A673 (cell line): ENCODE results near the gene BPIFA2. TPM values are rescaled to one million over a fixed set of nuclear protein-coding genes. Genes with fewer than 3 reads are reported as not detected.

Source experiments
- BruUV-seq: library from RNA; stranded (reverse); fragments of 400-500 nt; replicated peaks from 2 replicates; lab custom pipeline; 2021; lab: Mats Ljungman, UMichigan
- CTCF ChIA-PET: fragments of 300-600 bp; sonication (Branson Sonifier 250); formaldehyde crosslinking; loops from one replicate; lab custom pipeline; 2022; ENCODE audit warnings: antibody characterized with exemption; lab: Charles Lee
- POLR2A ChIA-PET: fragments of 300-600 bp; sonication (Branson Sonifier 250); formaldehyde crosslinking; loops from one replicate; lab custom pipeline; 2022; ENCODE audit warnings: antibody characterized with exemption; ENCODE audit not compliant: low non-redundant PET; lab: Charles Lee
- DNase-seq: peaks from one replicate; pipeline ENCODE4 v3.0.0-alpha.2; 2015; ENCODE audit warnings: low spot score
- H3K27ac ChIP-seq: fragments of 200-600 bp; sonication (generic); 2 replicates; pipeline ENCODE4 v1.5.1; 2016; ENCODE audit warnings: mixed run types, low read depth, mild to moderate bottlenecking, mixed read lengths, antibody characterized with exemption, low read length; ENCODE audit not compliant: poor library complexity, severe bottlenecking
- H3K27me3 ChIP-seq: fragments of 200-600 bp; sonication (generic); replicated peaks from 2 replicates; pipeline ENCODE4 v1.6.1; 2017; ENCODE audit warnings: mixed run types, low read depth, mild to moderate bottlenecking, mixed read lengths, antibody characterized with exemption, low read length; ENCODE audit not compliant: insufficient read depth, poor library complexity
- H3K36me3 ChIP-seq: fragments of 200-600 bp; sonication (generic); 2 replicates; pipeline ENCODE4 v1.6.1; 2016; ENCODE audit warnings: mixed run types, mild to moderate bottlenecking, mixed read lengths, antibody characterized with exemption, low read length; ENCODE audit not compliant: insufficient read depth, poor library complexity, severe bottlenecking
- H3K4me1 ChIP-seq: fragments of 200-600 bp; sonication (generic); 2 replicates; pipeline ENCODE4 v1.6.1; 2017; ENCODE audit warnings: mixed run types, mild to moderate bottlenecking, mixed read lengths, antibody characterized with exemption, low read length; ENCODE audit not compliant: insufficient read depth, poor library complexity, severe bottlenecking
- H3K4me3 ChIP-seq: fragments of 200-600 bp; sonication (generic); 2 replicates; pipeline ENCODE4 v1.5.1; 2016; ENCODE audit warnings: low read depth, mixed run types, mild to moderate bottlenecking, mixed read lengths, low read length; ENCODE audit not compliant: poor library complexity, severe bottlenecking
- H3K9me3 ChIP-seq: fragments of 200-600 bp; sonication (generic); 2 replicates; pipeline ENCODE4 v1.6.1; 2016; ENCODE audit warnings: mixed run types, low read depth, mild to moderate bottlenecking, mixed read lengths, antibody characterized with exemption, low read length; ENCODE audit not compliant: poor library complexity, severe bottlenecking
- EZH2 ChIP-seq: fragments of 200-600 bp; sonication (generic); IDR thresholded peaks from 2 replicates; pipeline ENCODE4 v1.6.1; 2017; ENCODE audit warnings: borderline replicate concordance, low read depth, mild to moderate bottlenecking, mixed read lengths, antibody characterized with exemption, low read length; ENCODE audit not compliant: poor library complexity, severe bottlenecking
- intact Hi-C: fragments of 100-400 bp; cut with micrococcal nuclease; formaldehyde crosslinking; loops from one replicate; pipeline ENCODE4 v1.10.0; 2022; ENCODE audit not compliant: unreplicated experiment
- total RNA-seq: library from RNA; stranded (reverse); gene quantifications from 2 replicates; pipeline ENCODE4 v1.2.3, GENCODE V29; 2021
- TF ChIP-seq, protein P1 (sequence below): fragments of 300-800, 200-600 bp; sonication (generic); conservative IDR thresholded peaks from 2 replicates; pipeline ENCODE4 v1.5.1; 2017; ENCODE audit warnings: low read depth, mild to moderate bottlenecking, antibody characterized with exemption, low read length, moderate library complexity, mixed read lengths

BPIFA2 gene
- total RNA-seq, 1 experiment from 2014 or later = not detected

- DNase-seq = no peak
- no peak overlapping the region for H3K4me3 ChIP-seq
- intact Hi-C loops = no loop called here
- ChIA-PET CTCF (no interaction called here), POLR2A (no interaction called here)
- no peaks in the 10 kb centered on the region for H3K9me3 ChIP-seq
- TF ChIP-seq, protein P1, sequence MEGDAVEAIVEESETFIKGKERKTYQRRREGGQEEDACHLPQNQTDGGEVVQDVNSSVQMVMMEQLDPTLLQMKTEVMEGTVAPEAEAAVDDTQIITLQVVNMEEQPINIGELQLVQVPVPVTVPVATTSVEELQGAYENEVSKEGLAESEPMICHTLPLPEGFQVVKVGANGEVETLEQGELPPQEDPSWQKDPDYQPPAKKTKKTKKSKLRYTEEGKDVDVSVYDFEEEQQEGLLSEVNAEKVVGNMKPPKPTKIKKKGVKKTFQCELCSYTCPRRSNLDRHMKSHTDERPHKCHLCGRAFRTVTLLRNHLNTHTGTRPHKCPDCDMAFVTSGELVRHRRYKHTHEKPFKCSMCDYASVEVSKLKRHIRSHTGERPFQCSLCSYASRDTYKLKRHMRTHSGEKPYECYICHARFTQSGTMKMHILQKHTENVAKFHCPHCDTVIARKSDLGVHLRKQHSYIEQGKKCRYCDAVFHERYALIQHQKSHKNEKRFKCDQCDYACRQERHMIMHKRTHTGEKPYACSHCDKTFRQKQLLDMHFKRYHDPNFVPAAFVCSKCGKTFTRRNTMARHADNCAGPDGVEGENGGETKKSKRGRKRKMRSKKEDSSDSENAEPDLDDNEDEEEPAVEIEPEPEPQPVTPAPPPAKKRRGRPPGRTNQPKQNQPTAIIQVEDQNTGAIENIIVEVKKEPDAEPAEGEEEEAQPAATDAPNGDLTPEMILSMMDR = no peak
- TF ChIP-seq EZH2 = no peak
- no peaks in the 10 kb centered on the region for H3K36me3 ChIP-seq
- H3K4me1 ChIP-seq = no peaks in the 10 kb centered on the region
- H3K27me3 ChIP-seq = peaks cover 46% of the 10 kb centered on the region
- BruUV-seq = no TSS peak
- H3K27ac ChIP-seq = no peak overlapping the region
These were observed 25.0 kb downstream of the BPIFA2 start for GRCh38 chr20:33192912-33193501.

GRCh38 chr20:33199026-33199425 is 31.1 kb downstream of the BPIFA2 start:
- no TSS peak for BruUV-seq
- H3K4me1 ChIP-seq = no peaks in the 10 kb centered on the region
- CTCF ChIA-PET = no interaction called here
- no peak overlapping the region for H3K27ac ChIP-seq
- POLR2A ChIA-PET = no interaction called here
- H3K27me3 ChIP-seq = peaks cover 51% of the 10 kb centered on the region
- H3K9me3 ChIP-seq = no peaks in the 10 kb centered on the region
- TF ChIP-seq EZH2 = no peak
- TF ChIP-seq, protein P1 = no peak
- H3K36me3 ChIP-seq = no peaks in the 10 kb centered on the region
- H3K4me3 ChIP-seq = no peak overlapping the region
- DNase-seq = no peak
- intact Hi-C loops = no loop called here

DNA sequence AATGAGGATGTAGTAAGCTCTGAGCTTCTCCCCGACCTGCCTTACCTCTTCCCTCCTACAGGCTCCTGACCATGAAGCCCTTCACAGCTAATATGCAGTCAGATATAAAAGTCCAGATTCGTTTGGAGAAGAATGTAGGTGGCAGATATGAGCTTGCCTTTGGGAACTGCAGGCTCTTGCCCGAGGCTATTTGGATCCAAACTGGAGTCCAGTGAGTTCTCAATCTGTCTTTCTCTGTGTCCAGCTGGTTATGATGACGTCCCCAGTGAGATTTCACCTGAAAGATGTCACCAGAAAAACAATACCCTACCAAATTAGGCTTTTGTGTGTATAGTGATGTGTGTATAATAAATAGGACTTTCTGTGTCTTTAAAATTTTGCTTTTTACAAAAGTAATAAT is 34.5 kb downstream of the BPIFA2 start:
- CTCF ChIA-PET = no interaction called here
- POLR2A ChIA-PET = no interaction called here
- intact Hi-C loops = no loop called here
- BruUV-seq = no TSS peak
- H3K27ac ChIP-seq = no peak overlapping the region
- no peaks in the 10 kb centered on the region for H3K9me3 ChIP-seq
- no peaks in the 10 kb centered on the region for H3K36me3 ChIP-seq
- H3K27me3 ChIP-seq = peaks cover 63% of the 10 kb centered on the region
- no peaks in the 10 kb centered on the region for H3K4me1 ChIP-seq
- no peak overlapping the region for H3K4me3 ChIP-seq
- TF ChIP-seq, protein P1 = no peak
- TF ChIP-seq EZH2 = no peak
- no peak for DNase-seq
